ENCODE data around the gene JARID2.

The JARID2 gene

DNA sequence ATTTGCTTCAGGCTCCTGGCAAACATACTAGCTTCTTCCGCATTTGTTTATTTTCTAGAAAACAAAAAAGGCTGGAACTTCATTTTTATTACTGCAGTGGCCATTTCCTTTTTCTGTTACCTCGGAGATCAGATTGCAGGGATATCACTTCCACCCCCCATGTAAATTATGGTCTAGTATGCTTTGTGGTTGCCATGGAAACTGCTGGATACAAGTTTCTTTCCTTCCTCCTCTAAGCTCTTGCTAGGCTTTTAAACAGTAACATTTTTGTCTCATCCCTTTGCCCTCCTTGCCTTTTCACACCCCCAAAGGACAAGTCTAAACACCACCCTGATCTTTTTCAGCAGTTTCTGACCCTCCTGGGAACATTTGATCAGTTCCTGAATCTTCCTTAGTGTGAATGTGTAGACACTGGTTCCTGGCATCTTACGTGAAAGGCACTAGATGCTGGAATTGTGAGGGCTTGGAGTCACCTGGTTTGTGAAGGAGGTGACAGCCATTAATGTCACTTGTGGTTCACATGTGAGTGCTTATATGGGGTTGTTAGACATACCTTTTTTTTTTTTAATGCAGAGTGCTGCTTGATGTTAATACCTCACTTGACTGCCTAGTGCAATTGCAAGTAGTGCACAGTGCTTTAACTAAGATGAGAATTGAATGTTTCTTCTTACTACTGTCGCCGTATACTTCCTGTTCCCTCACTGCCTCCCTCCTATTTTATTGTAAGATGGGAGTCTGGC lies 181.6 kb downstream of the JARID2 start:
- no peak for DNase-seq

DNA sequence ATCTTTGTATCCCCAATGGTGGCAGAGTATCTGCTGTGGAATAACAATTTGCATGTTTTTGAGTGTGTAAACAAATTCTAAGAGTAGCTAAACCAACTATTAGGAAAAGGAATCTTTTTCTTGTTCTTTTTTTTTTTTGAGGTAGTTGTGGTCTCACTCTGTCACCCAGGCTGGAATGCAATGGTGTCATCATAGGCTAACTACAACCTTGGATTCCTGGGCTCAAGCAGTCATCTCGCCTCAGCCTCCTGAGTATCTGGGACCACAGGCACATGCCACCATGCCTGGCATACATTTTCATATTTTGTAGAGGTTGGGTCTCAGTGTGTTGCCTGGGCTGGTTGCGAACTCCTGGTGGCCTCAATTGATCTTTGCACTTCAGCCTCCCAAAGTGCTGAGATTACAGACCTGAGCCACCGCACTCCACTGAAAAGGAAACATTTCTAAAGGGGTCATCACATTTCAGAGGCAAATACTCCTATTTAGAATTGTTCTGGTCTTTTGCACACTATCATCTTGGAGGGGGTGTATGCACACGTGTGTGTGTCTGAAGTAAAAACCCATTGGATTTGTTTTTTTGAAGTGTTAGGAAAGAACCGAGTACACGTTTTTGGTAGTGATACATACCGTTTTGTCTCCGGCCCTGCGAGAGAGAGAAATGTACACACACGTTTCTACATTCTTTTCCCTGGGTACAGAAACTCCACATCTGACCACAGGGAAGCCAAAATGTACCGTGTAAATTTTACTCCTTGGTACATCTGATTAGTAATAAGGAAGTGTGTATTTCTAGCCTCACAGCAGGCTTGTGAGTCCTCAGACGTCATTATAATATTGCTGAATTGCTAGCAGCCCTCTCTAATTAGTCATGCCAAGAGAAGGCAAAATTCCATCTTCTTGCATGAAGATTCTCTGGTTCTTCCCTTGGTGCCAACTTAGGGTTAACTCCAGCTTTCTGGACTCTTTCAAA lies 183.6 kb downstream of the JARID2 start:
- no peak for DNase-seq

DNA sequence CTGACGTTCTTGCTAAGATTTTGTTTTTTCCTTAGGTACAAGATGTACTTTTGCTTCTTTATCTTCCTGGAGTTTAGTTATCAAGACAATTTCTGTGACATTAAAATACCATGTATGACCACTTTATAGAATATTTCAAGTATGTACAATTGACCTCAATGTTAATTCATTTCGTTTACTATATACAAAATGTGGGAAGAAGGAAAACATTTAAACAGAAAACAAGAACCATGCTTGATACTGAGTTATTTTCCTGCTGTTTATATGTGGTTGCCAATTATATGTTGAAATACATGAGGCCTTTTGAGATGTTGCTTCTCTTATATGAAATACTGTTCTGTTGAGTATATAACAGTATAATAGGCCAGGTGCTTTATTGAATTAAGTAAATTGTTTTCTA lies 184.3 kb downstream of the JARID2 start:
- no peak for DNase-seq

DNA sequence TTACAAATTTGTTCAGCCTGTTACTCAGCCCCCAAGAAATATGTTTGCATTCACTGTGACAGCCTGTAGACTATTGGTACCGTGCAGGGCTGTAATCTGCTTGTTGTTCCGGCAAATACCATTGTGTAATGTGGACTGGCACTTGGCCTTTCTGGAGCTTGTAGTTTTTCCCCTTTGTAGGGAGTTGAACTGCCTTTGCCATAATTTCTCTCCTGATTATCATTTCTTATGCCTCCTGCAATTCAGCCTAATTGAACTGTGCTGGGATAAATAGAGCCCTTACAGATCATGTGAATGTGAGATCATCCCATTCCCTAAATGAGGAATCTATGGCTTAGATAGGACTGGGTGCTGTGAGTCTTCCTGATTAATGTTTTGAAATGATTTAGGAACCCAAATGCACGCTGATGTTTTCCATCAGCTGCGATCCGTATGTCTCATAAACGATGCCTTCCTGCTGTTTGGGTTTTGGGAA lies 185.1 kb downstream of the JARID2 start:
- no peak for DNase-seq

DNA sequence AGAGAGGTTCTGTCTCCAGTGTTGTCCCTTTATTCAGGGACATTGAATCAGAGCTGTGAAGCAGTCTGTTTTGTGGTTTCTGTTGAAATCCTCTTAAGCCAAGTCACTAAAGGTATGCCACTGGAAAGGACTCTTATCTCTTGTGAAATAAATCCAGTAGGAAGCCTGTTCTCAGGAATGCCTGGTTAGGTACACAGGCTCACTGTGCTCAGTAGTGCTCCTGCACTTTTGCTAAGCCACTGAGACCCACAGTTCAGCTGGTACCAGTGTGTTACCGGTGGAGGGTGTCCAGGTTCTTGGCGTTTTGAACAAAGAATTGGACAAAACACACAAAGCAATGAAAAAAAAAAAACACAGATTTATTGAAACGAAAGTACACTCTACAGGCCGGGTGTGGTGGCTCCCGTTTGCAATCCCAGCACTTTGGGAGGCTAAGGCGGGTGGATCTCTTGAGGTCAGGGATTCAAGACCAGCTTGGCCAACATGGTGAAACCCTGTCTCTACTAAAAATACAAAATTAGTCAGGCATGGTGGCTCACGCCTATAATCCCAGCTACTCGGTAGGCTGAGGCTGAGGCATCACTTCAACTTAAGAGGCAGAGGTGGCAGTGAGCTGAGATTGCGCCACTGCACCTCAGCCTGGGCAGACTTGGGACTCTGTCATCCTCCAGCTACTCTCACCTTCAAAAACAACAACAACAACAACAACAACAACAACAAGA lies 186.1 kb downstream of the JARID2 start:
- DNase-seq: no peak

DNA sequence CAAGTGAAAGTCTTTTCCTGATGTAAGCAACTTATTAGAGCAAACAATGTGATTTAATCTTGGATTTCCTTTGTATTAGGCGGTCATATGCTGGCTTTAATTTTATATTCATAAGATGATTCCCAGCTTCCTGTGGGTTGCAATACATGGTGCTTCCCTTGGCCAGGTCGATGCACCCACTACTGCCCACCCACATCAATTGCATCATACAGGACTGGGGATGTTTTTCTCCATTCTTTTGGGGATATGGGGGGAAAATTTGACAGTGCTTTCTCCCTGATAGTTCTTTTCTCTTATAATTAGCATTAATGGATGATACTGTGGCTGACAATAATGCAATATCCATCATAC lies 187.6 kb downstream of the JARID2 start:
- DNase-seq: no peak

DNA sequence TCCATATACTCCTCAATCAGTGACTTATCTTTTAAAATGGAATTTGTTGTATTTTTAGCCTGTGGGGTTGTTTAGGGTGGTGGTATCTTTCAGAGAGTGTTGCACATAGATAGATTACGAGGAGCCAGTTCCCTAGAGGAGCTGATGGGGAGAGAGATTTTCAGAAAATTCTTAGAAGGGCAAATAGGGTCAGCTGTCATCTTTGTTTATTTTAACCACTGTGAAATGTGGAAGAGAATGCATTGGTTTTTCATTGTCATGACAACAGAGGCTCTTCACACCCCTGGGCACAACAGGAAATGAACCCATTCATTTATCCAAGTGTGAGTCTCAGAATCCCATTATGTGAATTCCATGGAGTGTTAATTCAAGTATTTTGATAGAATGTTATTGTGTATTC lies 188.4 kb downstream of the JARID2 start:
- DNase-seq: no peak

DNA sequence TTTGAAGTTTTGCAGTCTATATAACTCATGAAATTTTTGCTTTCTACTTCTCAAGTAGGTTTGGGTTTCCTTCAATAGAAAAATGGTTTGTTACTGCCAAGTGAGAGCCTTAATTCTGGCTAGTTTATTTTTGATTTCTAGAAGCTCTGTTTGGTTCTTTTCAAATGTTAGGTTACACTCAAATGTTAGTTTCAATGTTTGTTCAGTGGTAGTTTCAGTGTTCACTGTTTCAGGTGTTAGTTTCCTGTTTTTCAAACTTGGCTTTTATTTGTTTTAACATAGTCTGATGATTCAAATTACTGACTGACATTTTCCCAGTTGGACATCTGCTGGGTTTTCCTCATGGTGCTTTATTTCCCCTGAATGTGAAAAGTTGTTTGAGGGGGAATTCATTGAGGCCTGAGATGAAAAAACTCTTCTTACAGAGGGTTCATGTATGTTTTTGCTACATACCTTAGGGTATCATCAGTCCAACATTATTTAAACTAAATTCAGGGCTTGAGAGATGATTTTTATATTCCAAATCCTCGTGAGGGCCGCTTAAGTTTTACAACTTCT lies 189.0 kb downstream of the JARID2 start:
- no peak for DNase-seq

DNA sequence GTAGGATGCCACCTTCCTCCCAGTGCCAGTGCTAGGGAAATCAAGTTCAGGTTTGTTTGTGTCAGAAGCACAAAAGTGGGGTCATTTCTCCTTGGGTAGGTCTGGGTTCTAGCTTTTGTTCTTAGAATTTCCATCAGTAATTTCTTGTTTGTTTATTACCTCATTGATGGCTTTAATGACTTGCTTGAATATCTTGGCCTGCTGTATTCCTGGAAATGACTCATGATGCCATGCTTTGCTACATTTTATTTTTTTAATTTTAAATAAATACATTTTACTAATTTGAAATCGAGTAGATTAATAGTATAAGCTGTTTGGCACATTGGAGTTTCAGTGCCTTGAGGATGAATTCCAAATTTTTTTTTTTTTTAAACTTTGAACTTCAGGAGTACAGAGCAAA lies 189.6 kb downstream of the JARID2 start:
- DNase-seq: no peak

DNA sequence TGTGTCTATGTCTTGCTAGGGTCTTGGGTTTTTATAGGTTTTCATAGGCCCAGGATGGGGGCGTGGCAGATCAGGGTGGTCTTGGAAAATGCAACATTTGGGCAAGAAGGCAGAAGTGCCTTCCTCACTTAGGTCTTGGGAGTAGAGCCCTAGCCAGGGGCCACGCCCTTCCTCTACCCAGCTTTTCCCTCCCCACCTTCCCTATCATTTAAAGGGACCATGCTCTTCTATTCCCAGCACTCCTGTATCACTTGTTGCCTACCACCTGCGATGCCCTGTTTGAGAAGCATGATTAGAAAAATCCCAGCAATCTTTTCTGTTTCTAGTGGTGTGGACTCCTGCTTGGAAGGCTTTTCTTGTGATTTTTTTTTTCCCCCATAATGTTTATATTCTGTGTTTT lies 190.6 kb downstream of the JARID2 start:
- no peak for DNase-seq

DNA sequence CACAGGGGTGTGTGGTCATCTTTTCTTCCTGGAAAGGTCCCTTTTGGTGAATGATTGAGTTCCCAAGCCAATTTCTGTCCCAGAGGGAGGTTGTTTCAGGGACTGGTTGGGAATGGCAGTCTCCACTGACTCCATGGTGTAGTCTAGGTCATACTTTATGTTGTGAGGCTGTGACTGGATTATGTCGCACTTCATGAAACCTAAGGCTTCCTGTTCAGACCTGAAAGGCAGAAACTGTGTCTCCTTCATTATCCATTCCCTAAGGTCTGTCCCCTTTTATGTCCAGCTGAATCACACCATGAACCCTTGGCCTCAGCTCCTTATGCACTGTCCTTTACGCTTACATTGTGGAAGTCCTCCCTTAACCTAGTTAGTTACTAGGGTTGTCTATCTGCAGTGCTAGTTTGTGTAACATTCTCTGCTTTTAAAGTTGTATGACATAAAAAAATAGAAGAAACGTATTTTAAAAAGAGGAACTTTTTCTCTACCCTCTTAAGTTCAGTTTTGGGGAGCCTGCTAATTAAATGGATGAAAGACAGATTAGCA lies 191.3 kb downstream of the JARID2 start:
- no peak for DNase-seq

DNA sequence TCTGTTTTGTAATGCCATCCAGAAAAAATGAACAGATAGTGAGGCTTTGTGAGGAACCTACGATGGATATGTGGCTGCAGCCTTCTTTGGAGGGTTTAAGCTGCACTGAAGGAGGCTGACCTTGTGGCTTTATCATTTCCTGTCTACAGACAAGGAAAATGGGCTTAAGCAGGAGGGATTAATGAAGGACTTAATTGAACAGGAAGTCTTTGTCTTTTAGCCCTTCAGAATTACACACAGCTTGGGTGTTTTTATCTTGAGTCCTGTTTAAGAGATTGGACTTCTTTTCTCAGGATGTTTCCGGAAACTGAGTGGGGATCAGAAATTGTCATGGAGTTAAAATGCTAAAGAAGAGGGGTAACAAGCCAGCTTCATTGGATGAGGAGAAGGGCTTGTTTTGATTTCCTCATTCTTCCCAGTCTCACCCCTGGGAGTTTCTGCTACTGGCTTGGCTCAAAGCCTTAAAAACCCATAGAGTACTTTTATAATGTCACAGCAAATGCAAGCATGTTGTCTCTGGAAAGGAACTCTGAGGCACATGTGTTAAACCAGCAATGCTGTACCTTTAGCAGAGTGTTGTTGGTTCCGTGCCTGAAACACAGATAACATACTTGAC lies 193.6 kb downstream of the JARID2 start:
- no peak for DNase-seq

DNA sequence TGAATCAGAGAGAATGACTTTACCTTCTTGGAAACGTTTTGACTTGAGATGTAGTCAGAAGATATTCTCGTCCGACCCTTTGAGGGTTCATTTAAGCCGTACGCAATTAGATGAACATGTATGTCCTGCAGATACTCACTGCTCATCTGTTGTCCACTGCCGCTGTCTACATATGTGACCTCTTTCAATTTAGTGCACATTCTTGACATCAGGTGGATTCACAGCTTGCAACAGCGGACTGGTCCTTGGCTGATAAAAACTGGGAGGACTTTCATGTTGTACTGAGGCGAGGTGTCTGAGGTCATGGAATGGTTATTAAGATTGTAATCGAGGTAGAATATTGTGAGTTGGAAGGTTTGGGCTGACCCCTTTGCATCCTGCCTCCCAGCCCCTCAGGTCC lies 194.2 kb downstream of the JARID2 start:
- DNase-seq: no peak

DNA sequence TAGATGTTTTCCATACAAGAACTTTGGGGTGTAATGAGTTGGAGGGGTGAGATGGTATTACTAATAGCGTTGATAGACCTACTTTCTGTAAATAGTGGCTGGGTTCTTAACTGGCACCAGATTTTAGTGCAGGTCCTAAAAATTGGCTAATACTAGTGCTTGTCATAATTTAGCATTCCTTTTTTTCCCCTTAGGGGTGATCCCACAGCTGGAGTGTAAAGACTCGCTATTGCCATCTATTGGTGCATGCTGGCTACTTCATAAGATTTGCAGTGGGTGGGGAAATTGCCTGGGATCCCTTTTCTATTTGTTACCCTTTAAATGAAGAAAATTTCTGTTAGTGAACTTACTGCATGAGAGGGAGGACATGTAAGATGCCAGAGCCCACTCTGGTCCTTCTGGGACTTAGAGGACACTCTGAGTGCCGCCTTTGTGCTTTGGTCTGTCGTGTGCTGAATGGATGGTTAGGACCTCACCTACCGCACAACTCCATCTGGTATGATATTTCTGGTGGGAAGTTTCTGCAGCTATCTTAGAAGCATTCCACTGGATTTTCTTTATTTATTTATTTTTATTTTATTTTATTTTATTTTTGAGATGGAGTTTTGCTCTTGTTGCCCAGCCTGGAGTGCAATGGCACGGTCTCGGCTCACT lies 195.5 kb downstream of the JARID2 start:
- DNase-seq: peak in 1 of 2 experiments; percentile 19

DNA sequence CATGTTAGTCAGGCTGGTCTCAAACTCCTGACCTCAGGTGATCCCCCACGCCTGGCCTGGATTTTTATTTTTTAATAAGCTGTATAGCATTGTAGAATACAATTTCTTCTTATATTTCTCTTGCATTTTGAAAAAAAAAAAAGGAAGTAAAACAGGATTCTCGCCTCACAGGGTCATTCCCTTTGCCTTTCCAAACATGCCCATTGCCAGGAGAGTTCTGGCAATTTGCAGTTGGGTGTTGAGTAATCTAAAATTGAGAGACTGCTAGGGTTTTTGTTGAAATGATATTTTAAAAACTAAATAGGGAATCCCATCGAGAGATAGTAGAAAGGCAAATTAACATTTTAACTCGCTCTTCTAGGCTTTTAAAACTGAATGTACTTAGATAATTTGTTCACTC lies 196.1 kb downstream of the JARID2 start:
- no peak for DNase-seq

DNA sequence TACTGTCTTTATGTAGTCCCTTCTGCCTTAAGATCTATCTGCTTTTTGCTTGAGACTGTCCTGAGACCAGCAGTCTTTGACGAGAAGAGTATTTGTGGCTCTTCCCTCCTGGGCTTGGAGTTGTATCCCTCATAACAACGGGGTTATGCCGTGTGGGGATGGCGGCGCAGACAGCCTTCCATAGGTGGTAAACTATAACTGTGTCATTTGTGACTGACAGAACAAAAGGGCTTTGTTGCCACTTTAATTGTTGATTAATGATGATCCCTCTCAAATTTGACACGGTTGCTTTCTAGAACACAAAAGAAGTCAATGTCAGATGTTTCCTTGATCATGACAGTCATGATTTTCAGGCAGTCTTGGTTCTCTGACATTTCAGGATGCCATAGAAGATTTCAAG lies 196.6 kb downstream of the JARID2 start:
- DNase-seq: no peak

DNA sequence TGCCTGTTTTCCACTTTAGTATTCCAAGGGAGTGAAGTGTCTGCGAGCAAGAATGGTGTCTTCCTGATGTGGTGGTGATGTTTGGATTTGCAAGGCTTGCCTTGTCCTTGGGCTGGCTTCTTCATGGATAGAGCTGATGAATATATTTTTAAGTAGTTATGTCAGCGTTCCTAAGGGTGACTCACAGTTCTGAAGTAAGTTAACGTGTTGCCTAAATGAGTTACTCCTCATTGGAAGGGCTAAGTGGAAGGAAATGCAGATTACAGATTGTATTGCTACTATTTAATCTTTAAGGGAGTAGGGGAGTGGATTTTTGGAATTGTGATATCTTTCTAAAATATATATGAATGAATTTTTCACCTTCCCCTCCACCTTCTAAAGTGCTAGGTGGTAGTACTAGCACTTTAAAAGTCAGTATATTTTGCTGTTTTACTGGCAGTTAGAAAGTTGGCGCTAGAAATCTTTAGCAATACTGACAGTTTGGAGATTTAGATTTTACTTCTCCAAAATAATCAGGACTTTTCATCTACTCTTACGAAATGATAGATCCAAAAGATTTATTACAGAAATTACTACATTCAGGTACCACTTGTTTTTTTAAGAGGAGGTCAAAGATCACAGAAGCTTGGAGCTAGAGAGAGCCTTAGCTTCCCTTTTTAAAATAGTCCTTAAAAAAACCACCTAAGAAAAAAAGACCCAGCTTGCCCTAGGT lies 197.4 kb downstream of the JARID2 start:
- DNase-seq: no peak

DNA sequence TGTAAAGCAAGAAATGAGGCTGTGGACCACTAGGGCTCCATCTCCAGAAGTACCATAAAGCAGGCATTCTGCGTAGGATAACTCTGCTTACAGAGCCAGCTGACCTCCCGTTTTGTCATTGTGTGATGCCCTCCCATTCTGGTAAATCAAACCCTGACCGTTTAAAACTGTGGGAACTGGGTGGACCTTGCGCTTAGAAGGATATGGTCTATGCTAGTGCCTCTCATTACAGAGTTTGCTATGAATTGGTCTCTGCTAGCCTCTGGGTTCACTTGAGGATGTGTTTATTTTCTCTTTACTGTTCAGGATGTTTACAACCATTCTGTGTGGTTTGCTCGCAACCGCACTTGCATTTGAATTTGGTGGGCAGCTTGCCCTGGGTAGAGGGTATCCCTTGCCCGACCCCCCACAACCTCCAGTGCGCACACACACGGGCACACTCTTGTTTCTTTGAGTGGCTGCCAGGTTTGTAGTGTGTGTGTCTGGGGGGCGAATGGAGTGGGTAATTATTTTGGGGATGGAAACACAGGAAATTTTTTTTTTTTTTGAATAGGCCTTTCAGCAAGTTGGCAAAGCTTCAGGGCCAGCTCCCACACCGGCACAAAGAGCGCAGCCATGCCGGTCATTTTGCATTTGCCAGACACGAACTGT lies 198.3 kb downstream of the JARID2 start:
- DNase-seq: no peak

DNA sequence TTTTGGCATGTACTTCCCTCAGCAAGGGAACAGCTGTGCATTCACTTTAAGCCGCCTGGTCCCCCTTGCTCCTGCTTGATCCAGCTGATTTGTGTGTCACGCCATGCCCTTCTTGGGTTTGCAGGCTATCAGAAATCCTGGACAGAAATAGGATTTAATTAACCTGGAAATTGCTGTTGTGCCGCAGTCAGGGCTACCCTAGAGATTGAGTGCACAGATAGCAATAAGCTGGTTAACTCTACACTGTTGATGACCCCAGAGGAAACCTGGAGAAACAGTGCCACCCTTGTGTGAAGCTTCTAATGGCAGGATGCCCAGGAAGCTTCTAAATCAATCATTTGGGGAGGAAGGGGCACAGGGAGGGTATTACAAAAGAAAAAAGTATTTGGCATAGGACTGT lies 199.0 kb downstream of the JARID2 start:
- DNase-seq: no peak

DNA sequence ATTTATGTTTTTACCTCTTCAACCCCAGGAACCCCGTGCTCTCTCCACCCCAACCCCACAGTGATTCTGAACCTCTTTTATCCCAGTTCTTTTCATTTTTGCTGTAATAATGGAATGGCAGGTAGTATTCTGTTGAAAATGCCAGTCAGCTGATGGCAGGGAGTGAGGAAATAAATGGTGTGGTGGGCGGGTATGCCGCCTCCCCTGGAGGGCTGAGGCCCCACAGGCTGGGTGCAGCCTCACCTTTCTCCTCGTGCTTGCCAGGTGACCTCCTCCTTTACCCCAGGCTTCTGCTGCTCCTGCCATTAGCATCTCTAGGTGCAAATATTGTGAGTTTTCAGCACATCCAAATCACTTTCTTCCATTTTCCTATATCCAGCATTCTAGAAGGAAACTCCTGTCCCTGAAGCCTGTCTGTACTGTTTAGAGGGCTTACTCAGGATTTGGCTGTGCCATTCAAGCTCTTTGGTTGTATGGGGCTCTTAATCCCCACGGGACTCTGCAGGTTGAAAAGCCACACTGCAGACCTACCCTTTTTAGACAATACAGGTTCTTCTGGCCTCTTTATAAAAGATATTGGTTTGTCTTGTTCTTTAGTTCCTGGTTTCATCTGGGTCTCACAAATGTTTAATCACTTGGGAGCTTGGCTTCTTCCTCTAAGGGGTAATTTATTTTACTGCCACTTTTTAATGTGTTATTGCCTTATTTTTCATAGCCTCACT lies 201.8 kb downstream of the JARID2 start:
- DNase-seq: no peak

Measured in activated CD4-positive, alpha-beta T cell treated with anti-CD3 and anti-CD28 coated beads, Interleukin-2, amount 50 U/mL, for 4 hours (primary cell).